Transverse colon (tissue), 4 donors: Measurements from ENCODE around the gene MICU2.

Source experiments
- CTCF ChIP-seq, 5 experiments: fragments of 200-600 bp in 3 of 5; fragments of 450-650 bp in 2 of 5; sonication (generic) in 3 of 5; IDR thresholded peaks; 1 replicate in 2 of 5; 2 replicates in 3 of 5; pipeline ENCODE4 v1.5.1; 2016 to 2017; ENCODE audit warnings: antibody characterized with exemption in 5 of 5, inconsistent platforms in 3 of 5, mild to moderate bottlenecking in 2 of 5, moderate library complexity in 1 of 5
- EP300 ChIP-seq: sonication (generic); formaldehyde crosslinking; IDR thresholded peaks from one replicate; pipeline ENCODE4 v1.6.1; 2017; ENCODE audit warnings: antibody characterized with exemption, low read depth
- POLR2A ChIP-seq: fragments of 450-650 bp; IDR thresholded peaks from one replicate; pipeline ENCODE4 v1.6.1; 2016; ENCODE audit warnings: antibody characterized with exemption, mild to moderate bottlenecking, moderate library complexity
- POLR2AphosphoS5 ChIP-seq, 3 donors: sonication (generic); formaldehyde crosslinking; IDR thresholded peaks; one replicate each; pipeline ENCODE4 v1.6.1; 2016; ENCODE audit warnings: antibody characterized with exemption in 3 of 3

- TF ChIP-seq POLR2A (no peak), CTCF (IDR thresholded peaks at IDR 0.05) (no peak), POLR2AphosphoS5 (IDR thresholded peaks at IDR 0.05) (no peak), EP300 (no peak)
These were observed 2.8 kb upstream of the MICU2 start for GRCh38 chr13:21606796-21607195.
